ENCODE measurements around the gene UBA6. TPM values are rescaled to one million over a fixed set of nuclear protein-coding genes. Genes with fewer than 3 reads are reported as not detected.
A peak's percentile ranks its signal among the peaks of the same experiment; 100 is the strongest.

The UBA6 gene
- total and polyA plus RNA-seq, 9 of the 15 experiments (the other 6 are each of a cell fraction or from before 2014, with no cell fraction given): 22.9 to 139 (median 94.6) TPM

DNA sequence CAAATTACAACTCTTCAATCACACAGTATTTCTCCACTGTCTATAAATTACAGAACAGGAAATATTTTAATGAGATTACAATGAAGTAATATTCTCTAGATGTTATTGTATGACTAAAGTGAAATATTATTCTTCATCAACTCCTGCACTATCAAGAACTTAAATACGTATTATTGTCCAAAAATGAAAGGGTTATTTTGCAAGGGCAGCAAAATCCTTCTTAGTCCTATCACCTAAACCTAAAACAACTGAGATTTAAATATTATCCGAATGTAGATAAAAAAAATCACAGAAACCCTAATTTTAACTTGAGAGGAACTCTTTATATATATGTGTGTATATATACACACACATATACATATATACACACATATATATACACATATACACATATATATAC, 4.9 kb downstream of the UBA6 start:
- Histone ChIP-seq H3K9ac (ENCODE audit: insufficient read depth in 1 of 2, low read depth in 2 of 2, low read length in 2 of 2) (no peak overlapping the region), H3K4me1 (replicated peaks in 1 of 2; ENCODE audit: control insufficient read depth in 2 of 2, insufficient read depth in 2 of 2, low read length in 2 of 2) (peaks cover 3 to 12% of the 10 kb centered on the region in 2 experiments; a peak in 2 of 5 replicates), H3K79me2 (ENCODE audit: control insufficient read depth, insufficient read depth, low read length) (peaks cover 89% of the 10 kb centered on the region), H2AFZ (ENCODE audit: low read depth, low read length) (no peak overlapping the region), H3K9me3 (replicated peaks; ENCODE audit: control insufficient read depth, insufficient read depth, low read depth, low read length) (no peaks in the 10 kb centered on the region), H3K27me3 (ENCODE audit: control insufficient read depth in 2 of 2, insufficient read depth in 2 of 2, low read length in 2 of 2) (no peaks in the 10 kb centered on the region), H3K4me3 (no peak overlapping the region), H3K9me1 (ENCODE audit: control insufficient read depth, insufficient read depth, low read length) (no peaks in the 10 kb centered on the region), H3K36me3 (ENCODE audit: control insufficient read depth, insufficient read depth, low read length) (peaks cover 55% of the 10 kb centered on the region), H3K27ac (ENCODE audit: extremely low read depth, low read depth, low read length) (no peak overlapping the region), H4K20me1 (replicated peaks; ENCODE audit: control insufficient read depth, insufficient read depth, low read length) (no peaks in the 10 kb centered on the region), H3K4me2 (ENCODE audit: insufficient read depth, low read length) (no peak overlapping the region)
- TF ChIP-seq HDAC8 (tag; IDR thresholded peaks at IDR 0.05) (no peak), KLF10 (CRISPR knock-in tag; IDR thresholded peaks at IDR 0.05) (no peak), ZNF316 (IDR thresholded peaks at IDR 0.05) (peak; percentile 86), C11orf30 (IDR thresholded peaks at IDR 0.05; ENCODE audit: low read depth) (peak; percentile 68), ZNF274 (IDR thresholded peaks at IDR 0.05; ENCODE audit: borderline replicate concordance, low read depth, low read length) (no peak), MAFK (IDR thresholded peaks at IDR 0.05; ENCODE audit: low read length) (peak; percentile 56), KLF6 (CRISPR knock-in tag; IDR thresholded peaks at IDR 0.05; ENCODE audit: borderline replicate concordance) (no peak), HMGN3 (IDR thresholded peaks at IDR 0.05; ENCODE audit: borderline replicate concordance, extremely low read depth, insufficient read length, low read depth, low read length) (no peak), NR2C1 (IDR thresholded peaks at IDR 0.05) (no peak), NR2C1 (tag; IDR thresholded peaks at IDR 0.05) (no peak), MAFF (IDR thresholded peaks at IDR 0.05; ENCODE audit: low read length) (peak; percentile 64)
- CTCF ChIA-PET (ENCODE audit: low intra/inter-chr PET ratio): no interaction called here
- intact Hi-C loops (cut with micrococcal nuclease): no loop called here
- in situ Hi-C loops (cut with MboI): no loop called here
- WGBS (ENCODE audit: insufficient coverage, low coverage, missing lambda C conversion rate): 95% methylated on average over 2 of the region's 2 CpGs
- DNase-seq (ENCODE audit: extremely low read depth in 1 of 4, low spot score in 3 of 4) (no peak), FAIRE-seq (no peak), ATAC-seq (no peak)
- no TSS peak for BruUV-seq (replicated peaks)
- POLR2A ChIA-PET: no interaction called here

Measured in K562 (cell line).